T-helper 2 cell treated with Interferon-gamma antibody and Interleukin-4, amounts not matched to agents 100 ng/mL and 5 ng/mL, for 36 hours (primary cell): Measurements from ENCODE around the gene CDCP1. TPM values are rescaled to one million over a fixed set of nuclear protein-coding genes. Genes with fewer than 3 reads are reported as not detected.

ENCODE experiments used
- total RNA-seq: library from RNA; stranded (reverse); gene quantifications from 2 replicates; pipeline ENCODE4 v1.2.3, GENCODE V29; 2022

The CDCP1 gene
- total RNA-seq, 1 donor from 2014 or later: 21.8 TPM

Other genes with a start within 250 kb of the CDCP1 start
- gene ZDHHC3, start 170.2 kb downstream of the CDCP1 start, total RNA-seq: 51.8 and 52.6 TPM in 2 replicates
- gene EXOSC7, start 170.1 kb downstream of the CDCP1 start, total RNA-seq: 54.6 and 57.5 TPM in 2 replicates
- 0.27 and 0.36 TPM in 2 replicates for gene CLEC3B, start 120.1 kb downstream of the CDCP1 start, total RNA-seq
- 1.0 and 1.1 TPM in 2 replicates for gene TMEM158, start 79.9 kb upstream of the CDCP1 start, total RNA-seq
- gene LARS2, start 242.2 kb upstream of the CDCP1 start, total RNA-seq: 29.8 and 32.8 TPM in 2 replicates